Mesenchymal stem cell (in vitro differentiated cells and primary cell): ENCODE results near the gene MUC20.
"Not testable (repeated sequence)": the region's sequence is repeated elsewhere in the genome, so short reads cannot be mapped to it uniquely, and the experiment has no call there.

ENCODE experiments used
- DNase-seq: peaks from one replicate; pipeline ENCODE4 v3.0.0-alpha.2; 2013
- H2AFZ ChIP-seq: one replicate; pipeline ENCODE4 v1.6.1; 2013; ENCODE audit warnings: low read depth, mild to moderate bottlenecking, control low read depth, inconsistent platforms, low read length, moderate library complexity
- H2AK5ac ChIP-seq: 2 replicates; pipeline ENCODE4 v1.6.1; 2013; ENCODE audit warnings: low read length, moderate library complexity, mild to moderate bottlenecking, inconsistent platforms; ENCODE audit not compliant: severe bottlenecking
- H2BK120ac ChIP-seq: one replicate; pipeline ENCODE4 v1.6.1; 2013; ENCODE audit warnings: low read depth, mild to moderate bottlenecking, inconsistent platforms, low read length, moderate library complexity
- H2BK12ac ChIP-seq, 2 experiments: one replicate each; pipeline ENCODE4 v1.6.1; 2013; ENCODE audit warnings: inconsistent platforms in 2 of 2, low read length in 2 of 2, mild to moderate bottlenecking in 2 of 2, moderate library complexity in 2 of 2, control low read depth in 1 of 2
- H2BK15ac ChIP-seq: one replicate; pipeline ENCODE4 v1.6.1; 2013; ENCODE audit warnings: mild to moderate bottlenecking, low read depth, inconsistent platforms; ENCODE audit not compliant: poor library complexity, severe bottlenecking
- H2BK5ac ChIP-seq: 2 replicates; pipeline ENCODE4 v1.6.1; 2013; ENCODE audit warnings: low read depth, mild to moderate bottlenecking, low read length, control low read depth, inconsistent platforms; ENCODE audit not compliant: poor library complexity, severe bottlenecking
- H3K14ac ChIP-seq, 2 experiments: one replicate each; pipeline ENCODE4 v1.6.1; 2013; ENCODE audit warnings: inconsistent platforms in 2 of 2, low read length in 2 of 2, control low read depth in 1 of 2, mild to moderate bottlenecking in 1 of 2, moderate library complexity in 1 of 2
- H3K18ac ChIP-seq, 2 experiments: one replicate each; pipeline ENCODE4 v1.6.1; 2013; ENCODE audit warnings: inconsistent platforms in 2 of 2, low read length in 2 of 2, control low read depth in 1 of 2, low read depth in 1 of 2, mild to moderate bottlenecking in 1 of 2
- H3K23ac ChIP-seq, 2 experiments: one replicate each; pipeline ENCODE4 v1.6.1; 2013; ENCODE audit warnings: inconsistent platforms in 2 of 2, low read length in 2 of 2, mild to moderate bottlenecking in 2 of 2, moderate library complexity in 2 of 2, control low read depth in 1 of 2
- H3K27ac ChIP-seq: 2 replicates; pipeline ENCODE4 v1.5.1; 2013; ENCODE audit warnings: mild to moderate bottlenecking, moderate library complexity, low read length, control low read depth, inconsistent platforms; ENCODE audit not compliant: poor library complexity, severe bottlenecking
- H3K27me3 ChIP-seq, 2 experiments: 2 replicates each; pipeline versions ENCODE4 v1.6.1 to v1.7.0; 2013; ENCODE audit warnings: low read length in 2 of 2, mild to moderate bottlenecking in 2 of 2, moderate library complexity in 2 of 2, control low read depth in 1 of 2, inconsistent platforms in 1 of 2; ENCODE audit not compliant: control insufficient read depth in 1 of 2, insufficient read depth in 1 of 2
- H3K36me3 ChIP-seq, 2 experiments: 2 replicates each; pipeline versions ENCODE4 v1.6.1 to v1.7.0; 2013; ENCODE audit warnings: low read length in 2 of 2, control low read depth in 1 of 2, inconsistent platforms in 1 of 2, low read depth in 1 of 2, mild to moderate bottlenecking in 1 of 2; ENCODE audit not compliant: insufficient read depth in 2 of 2, control insufficient read depth in 1 of 2
- H3K4ac ChIP-seq, 2 experiments: one replicate each; pipeline ENCODE4 v1.6.1; 2013; ENCODE audit warnings: inconsistent platforms in 2 of 2, low read length in 2 of 2, mild to moderate bottlenecking in 2 of 2, moderate library complexity in 2 of 2, control low read depth in 1 of 2, low read depth in 1 of 2
- H3K4me1 ChIP-seq: 2 replicates; pipeline ENCODE4 v1.6.1; 2013; ENCODE audit warnings: low read depth, low read length, control low read depth; ENCODE audit not compliant: control insufficient read depth, insufficient read depth
- H3K4me2 ChIP-seq: 2 replicates; pipeline ENCODE4 v1.6.1; 2013; ENCODE audit warnings: low read length, mild to moderate bottlenecking, inconsistent platforms; ENCODE audit not compliant: poor library complexity, severe bottlenecking
- H3K4me3 ChIP-seq, 2 experiments: 2 replicates each; pipeline versions ENCODE4 v1.5.1 to v1.7.0; 2013; ENCODE audit warnings: low read length in 2 of 2, mild to moderate bottlenecking in 2 of 2, control low read depth in 1 of 2, low read depth in 1 of 2; ENCODE audit not compliant: insufficient read depth in 1 of 2
- H3K79me1 ChIP-seq: replicated peaks from 2 replicates; pipeline ENCODE4 v1.6.1; 2013; ENCODE audit warnings: mild to moderate bottlenecking, control low read depth, low read length, inconsistent platforms; ENCODE audit not compliant: poor library complexity, severe bottlenecking
- H3K9ac ChIP-seq: 2 replicates; pipeline ENCODE4 v1.7.0; 2013; ENCODE audit warnings: mild to moderate bottlenecking, low read length, moderate library complexity
- H3K9me3 ChIP-seq: 2 replicates; pipeline ENCODE4 v1.7.0; 2013; ENCODE audit warnings: mild to moderate bottlenecking, low read length; ENCODE audit not compliant: control insufficient read depth
- H4K8ac ChIP-seq: one replicate; pipeline ENCODE4 v1.6.1; 2013; ENCODE audit warnings: inconsistent platforms, mild to moderate bottlenecking, low read length, moderate library complexity
- H4K91ac ChIP-seq: one replicate; pipeline ENCODE4 v1.6.1; 2013; ENCODE audit warnings: mild to moderate bottlenecking, low read length, inconsistent platforms
- WGBS: methylation state at CpG from one replicate; pipeline ENCODE4 v1.1.7; 2013; ENCODE audit warnings: mixed read lengths; 5-methylcytosine and 5-hydroxymethylcytosine counted together

The MUC20 gene

GRCh38 chr3:195680690-195681089, 40.1 kb upstream of the MUC20 start:
- not testable (repeated sequence) for DNase-seq, H3K9ac ChIP-seq, H3K4me1 ChIP-seq, H3K4me2 ChIP-seq, H2BK120ac ChIP-seq, H3K23ac ChIP-seq, H4K8ac ChIP-seq, H4K91ac ChIP-seq, H3K4ac ChIP-seq, H3K18ac ChIP-seq, H2BK15ac ChIP-seq, H3K79me1 ChIP-seq, H3K14ac ChIP-seq, H2AK5ac ChIP-seq, H2BK5ac ChIP-seq, H2BK12ac ChIP-seq, H3K9me3 ChIP-seq, H3K27me3 ChIP-seq, H3K4me3 ChIP-seq, H2AFZ ChIP-seq, H3K27ac ChIP-seq
- no CpG with 5 or more reads among the region's 10 CpGs for WGBS
- peaks cover 19 to 46% of the 10 kb centered on the region in 2 experiments for H3K36me3 ChIP-seq

DNA sequence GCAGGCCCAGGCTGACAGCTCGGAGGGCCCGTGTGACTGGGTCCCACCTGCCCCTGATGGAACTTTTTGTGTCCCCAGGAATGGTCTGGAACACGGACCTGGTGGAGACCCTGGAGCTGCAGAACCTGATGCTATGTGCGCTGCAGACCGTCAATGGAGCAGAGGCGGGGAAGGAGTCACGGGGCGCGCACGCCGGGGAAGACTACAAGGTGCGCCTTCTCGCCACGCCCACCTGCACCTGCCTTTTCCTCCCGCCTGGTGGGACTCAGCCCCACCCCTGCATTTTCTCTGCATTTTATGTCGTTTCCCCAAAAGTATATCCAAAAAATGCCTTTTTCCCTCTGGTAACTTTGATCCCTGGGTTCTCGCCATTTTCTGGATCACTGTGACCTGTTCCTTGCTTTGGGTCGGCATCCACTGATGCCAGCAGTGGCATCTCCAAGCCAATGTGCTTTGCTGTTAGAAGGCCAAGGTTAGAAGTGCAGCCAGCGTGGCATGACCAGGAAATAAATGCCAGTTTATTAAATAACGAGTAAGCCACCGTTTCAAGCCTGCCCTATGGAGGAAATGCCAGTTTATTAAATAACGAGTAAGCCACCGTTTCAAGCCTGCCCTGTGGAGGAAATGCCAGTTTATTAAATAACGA, 39.2 kb upstream of the MUC20 start:
- H3K4me1 ChIP-seq: not testable (repeated sequence)

DNA sequence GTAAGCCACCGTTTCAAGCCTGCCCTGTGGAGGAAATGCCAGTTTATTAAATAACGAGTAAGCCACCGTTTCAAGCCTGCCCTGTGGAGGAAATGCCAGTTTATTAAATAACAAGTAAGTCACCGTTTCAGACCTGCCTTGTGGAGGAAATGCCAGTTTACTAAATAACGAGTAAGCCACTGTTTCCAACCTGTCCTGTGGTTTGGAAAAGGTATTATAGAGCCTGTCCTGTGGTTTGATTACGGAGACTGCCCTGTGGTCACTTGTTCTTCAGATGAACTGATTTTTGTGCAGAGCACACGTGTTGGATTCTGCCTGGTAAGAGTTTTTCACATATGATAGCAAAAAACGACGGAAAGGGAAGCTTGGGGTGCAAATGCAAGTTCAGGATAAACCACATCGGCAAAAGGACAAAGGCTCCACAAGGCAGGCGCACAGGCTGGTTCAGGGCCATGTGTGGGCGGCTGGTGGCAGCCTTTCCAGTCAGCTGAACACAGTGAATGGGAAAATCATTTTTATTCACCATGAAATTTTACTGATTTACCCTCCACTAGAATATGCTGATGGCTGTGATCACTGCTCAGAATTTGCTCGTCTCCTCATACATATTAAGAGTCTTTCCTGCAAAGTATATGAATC, 38.6 kb upstream of the MUC20 start:
- not testable (repeated sequence) for H3K79me1 ChIP-seq, H3K27me3 ChIP-seq, H3K4ac ChIP-seq

More for the DNA sequence above, 39.2 kb upstream of the MUC20 start:
- not testable (repeated sequence) for H3K79me1 ChIP-seq, H3K4me3 ChIP-seq, H3K23ac ChIP-seq, H3K14ac ChIP-seq, H4K91ac ChIP-seq, H3K27me3 ChIP-seq, H4K8ac ChIP-seq, H3K27ac ChIP-seq, H2BK15ac ChIP-seq, H3K9ac ChIP-seq, H2BK12ac ChIP-seq, H2BK5ac ChIP-seq, H2AK5ac ChIP-seq, H3K4me2 ChIP-seq, H3K18ac ChIP-seq, H2AFZ ChIP-seq, H3K9me3 ChIP-seq, H2BK120ac ChIP-seq, H3K4ac ChIP-seq, DNase-seq
- WGBS: 82% methylated on average over 4 of the region's 24 CpGs
- peaks cover 24 to 55% of the 10 kb centered on the region in 2 experiments for H3K36me3 ChIP-seq

GRCh38 chr3:195683722-195684526, 36.9 kb upstream of the MUC20 start:
- H3K9ac ChIP-seq, H3K4me2 ChIP-seq, H3K14ac ChIP-seq, H3K27ac ChIP-seq, H3K4ac ChIP-seq, H2AK5ac ChIP-seq, H3K27me3 ChIP-seq, H3K9me3 ChIP-seq, H4K8ac ChIP-seq, H3K23ac ChIP-seq, H3K4me3 ChIP-seq, H3K18ac ChIP-seq, H2BK120ac ChIP-seq, H3K4me1 ChIP-seq, H2BK12ac ChIP-seq, DNase-seq, H2BK5ac ChIP-seq, H2AFZ ChIP-seq, H3K79me1 ChIP-seq, H2BK15ac ChIP-seq: not testable (repeated sequence)
- peak overlapping the region; percentile 61 for H4K91ac ChIP-seq
- WGBS: 92% methylated on average over 17 of the region's 18 CpGs
- H3K36me3 ChIP-seq: peaks cover 21 to 51% of the 10 kb centered on the region in 2 experiments

More for the DNA sequence above, 38.6 kb upstream of the MUC20 start:
- H3K36me3 ChIP-seq: peaks cover 25 to 55% of the 10 kb centered on the region in 2 experiments
- H3K9ac ChIP-seq, H4K8ac ChIP-seq, H4K91ac ChIP-seq, H2BK120ac ChIP-seq, H3K18ac ChIP-seq, H2AFZ ChIP-seq, H2BK5ac ChIP-seq, H3K4me1 ChIP-seq, H3K14ac ChIP-seq, H2BK15ac ChIP-seq, H3K27ac ChIP-seq, H3K9me3 ChIP-seq, H3K4me2 ChIP-seq, H3K23ac ChIP-seq, DNase-seq, H3K4me3 ChIP-seq, H2AK5ac ChIP-seq, H2BK12ac ChIP-seq: not testable (repeated sequence)
- WGBS: 85% methylated on average over 7 of the region's 13 CpGs
